Left forelimb (tissue), 1 donor: ENCODE results near the gene PRPF40A.

Experiments used
- DNase-seq: peaks from one replicate; pipeline ENCODE4 v3.0.0-alpha.2; 2018; ENCODE audit warnings: low spot score

Gene PRPF40A

GRCh38 chr2:152618193-152618564 lies 99.1 kb downstream of the PRPF40A start:
- no peak for DNase-seq

GRCh38 chr2:152617456-152618192 lies 99.6 kb downstream of the PRPF40A start:
- no peak for DNase-seq

- DNase-seq: no peak
Observed at GRCh38 chr2:152615177-152615576, 102.1 kb downstream of the PRPF40A start.

- DNase-seq: no peak
Observed at GRCh38 chr2:152613235-152613634, 104.0 kb downstream of the PRPF40A start.

- DNase-seq: no peak
Observed at GRCh38 chr2:152611458-152612231, 105.6 kb downstream of the PRPF40A start.

GRCh38 chr2:152609699-152610098 lies 107.6 kb downstream of the PRPF40A start:
- DNase-seq: no peak

- no peak for DNase-seq
Observed at GRCh38 chr2:152609154-152609553, 108.1 kb downstream of the PRPF40A start.

GRCh38 chr2:152607793-152608300 lies 109.4 kb downstream of the PRPF40A start:
- no peak for DNase-seq

GRCh38 chr2:152606941-152607340 lies 110.3 kb downstream of the PRPF40A start:
- DNase-seq: no peak

- no peak for DNase-seq
Observed at GRCh38 chr2:152606081-152606480, 111.2 kb downstream of the PRPF40A start.

- DNase-seq: no peak
Observed at GRCh38 chr2:152603166-152603565, 114.1 kb downstream of the PRPF40A start.

GRCh38 chr2:152602750-152603149 lies 114.5 kb downstream of the PRPF40A start:
- no peak for DNase-seq
